A549 (cell line): ENCODE results near the gene CSTB.

Source experiments
- FOSL2 ChIP-seq, 2 experiments: fragments of 450-650 bp in 1 of 2; fragments of >200 bp in 1 of 2; sonication (Bioruptor Twin) in 1 of 2; formaldehyde crosslinking; IDR thresholded peaks; 2 replicates each; pipeline versions ENCODE4 v1.5.0 to v1.6.1; 2016 to 2020; ENCODE audit warnings: mild to moderate bottlenecking in 1 of 2, moderate library complexity in 1 of 2
- HMGXB4 ChIP-seq: fragments of 250-450 bp; sonication (Bioruptor Pico); IDR thresholded peaks from 2 replicates; pipeline ENCODE4 v1.5.0; 2021; ENCODE audit warnings: mild to moderate bottlenecking, moderate library complexity, borderline replicate concordance
- HOXA7 ChIP-seq: fragments of 250-450 bp; sonication (Bioruptor Pico); IDR thresholded peaks from 2 replicates; pipeline ENCODE4 v1.5.0; 2020; ENCODE audit warnings: mild to moderate bottlenecking, moderate library complexity
- KDM5A ChIP-seq: fragments of 200-600 bp; sonication (generic); IDR thresholded peaks from 2 replicates; pipeline ENCODE4 v1.6.1; 2016; ENCODE audit warnings: antibody characterized with exemption, mild to moderate bottlenecking
- REST ChIP-seq: fragments of 200-600 bp; sonication (generic); IDR thresholded peaks from 2 replicates; pipeline ENCODE4 v1.6.1; 2016; ENCODE audit warnings: antibody characterized with exemption, mild to moderate bottlenecking, moderate library complexity
- TFCP2L1 ChIP-seq: fragments of 250-450 bp; sonication (Bioruptor Pico); IDR thresholded peaks from 2 replicates; pipeline ENCODE4 v1.5.0; 2021; ENCODE audit warnings: mild to moderate bottlenecking
- USF2 ChIP-seq: fragments of 450-650 bp; IDR thresholded peaks from 2 replicates; pipeline ENCODE4 v1.6.1; 2014; ENCODE audit warnings: antibody characterized with exemption
- TF ChIP-seq, protein P1 (sequence below): fragments of >200 bp; sonication (Bioruptor Twin); formaldehyde crosslinking; IDR thresholded peaks from 3 replicates; pipeline ENCODE4 v1.5.1; 2016

DNA sequence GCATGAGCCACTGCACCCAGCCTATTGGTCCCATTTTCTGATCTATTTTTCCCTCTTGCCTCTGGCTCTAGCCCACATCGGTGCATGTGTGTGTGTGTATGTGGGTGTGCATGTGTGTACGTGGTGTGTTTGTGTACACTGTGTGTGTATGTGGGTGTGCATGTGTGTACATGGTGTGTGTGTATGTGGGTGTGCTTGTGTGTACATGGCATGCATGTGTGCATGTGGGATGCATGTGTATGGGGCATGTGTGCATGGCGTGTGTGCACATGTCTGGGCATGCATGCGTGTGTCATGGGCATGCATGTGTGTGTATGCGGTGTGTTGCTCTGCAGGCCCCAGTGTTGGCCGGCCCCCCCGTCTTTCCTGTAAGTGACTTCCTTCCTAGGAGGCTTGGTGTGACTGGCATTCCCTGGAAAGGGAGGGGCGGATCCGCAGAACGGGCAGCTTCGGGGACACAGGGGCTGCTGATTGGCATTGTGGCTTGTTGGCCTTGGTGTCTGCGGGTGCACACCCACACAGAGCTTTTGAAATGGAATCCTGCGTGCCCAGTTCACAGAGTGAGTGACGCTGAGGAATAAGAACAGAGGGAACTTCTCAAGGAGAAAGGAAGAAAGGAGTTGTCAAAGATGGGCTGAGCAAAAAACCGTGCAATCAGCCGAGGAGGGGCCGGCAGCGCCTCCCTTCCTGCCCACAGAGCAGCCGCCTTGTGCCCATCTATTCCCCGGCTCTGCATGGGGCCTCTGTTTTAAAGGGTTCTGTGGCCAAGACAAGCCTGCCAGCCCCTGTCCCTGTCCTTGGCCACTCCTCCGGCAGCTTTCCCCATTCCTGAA, 49.2 kb downstream of the CSTB start:
- TF ChIP-seq, protein P1, sequence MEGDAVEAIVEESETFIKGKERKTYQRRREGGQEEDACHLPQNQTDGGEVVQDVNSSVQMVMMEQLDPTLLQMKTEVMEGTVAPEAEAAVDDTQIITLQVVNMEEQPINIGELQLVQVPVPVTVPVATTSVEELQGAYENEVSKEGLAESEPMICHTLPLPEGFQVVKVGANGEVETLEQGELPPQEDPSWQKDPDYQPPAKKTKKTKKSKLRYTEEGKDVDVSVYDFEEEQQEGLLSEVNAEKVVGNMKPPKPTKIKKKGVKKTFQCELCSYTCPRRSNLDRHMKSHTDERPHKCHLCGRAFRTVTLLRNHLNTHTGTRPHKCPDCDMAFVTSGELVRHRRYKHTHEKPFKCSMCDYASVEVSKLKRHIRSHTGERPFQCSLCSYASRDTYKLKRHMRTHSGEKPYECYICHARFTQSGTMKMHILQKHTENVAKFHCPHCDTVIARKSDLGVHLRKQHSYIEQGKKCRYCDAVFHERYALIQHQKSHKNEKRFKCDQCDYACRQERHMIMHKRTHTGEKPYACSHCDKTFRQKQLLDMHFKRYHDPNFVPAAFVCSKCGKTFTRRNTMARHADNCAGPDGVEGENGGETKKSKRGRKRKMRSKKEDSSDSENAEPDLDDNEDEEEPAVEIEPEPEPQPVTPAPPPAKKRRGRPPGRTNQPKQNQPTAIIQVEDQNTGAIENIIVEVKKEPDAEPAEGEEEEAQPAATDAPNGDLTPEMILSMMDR: no peak
- TF ChIP-seq USF2 (no peak), HMGXB4 (no peak), TFCP2L1 (CRISPR knock-in tag) (no peak), KDM5A (no peak), REST (no peak), HOXA7 (no peak), FOSL2 (IDR thresholded peaks at IDR 0.05) (no peak), FOSL2 (CRISPR knock-in tag; IDR thresholded peaks at IDR 0.05) (no peak)
